CD4-positive, alpha-beta memory T cell (primary cell): Measurements from ENCODE around the gene MYT1. TPM values are rescaled to one million over a fixed set of nuclear protein-coding genes. Genes with fewer than 3 reads are reported as not detected.

ENCODE experiments used
- CTCF ChIA-PET: fragments of 350-600 bp; sonication (Branson Sonifier 250); formaldehyde crosslinking; loops from one replicate; lab custom pipeline; 2021; ENCODE audit warnings: inconsistent platforms; ENCODE audit not compliant: partially characterized antibody; lab: Charles Lee
- POLR2A ChIA-PET: fragments of 350-600 bp; sonication (Branson Sonifier 250); formaldehyde crosslinking; loops from one replicate; lab custom pipeline; 2021; ENCODE audit not compliant: partially characterized antibody; lab: Charles Lee
- DNase-seq, 5 donors: peaks; one replicate each; pipeline versions ENCODE4 v3.0.0 to v3.0.0-alpha.2; 2020 to 2022; ENCODE audit warnings: mixed read lengths in 1 of 5
- H3K27ac ChIP-seq: one replicate; pipeline ENCODE4 v1.7.0; 2013; ENCODE audit warnings: low read depth, low read length
- H3K27me3 ChIP-seq: 2 replicates; pipeline ENCODE4 v1.7.0; 2013; ENCODE audit warnings: mild to moderate bottlenecking, low read length, moderate library complexity; ENCODE audit not compliant: insufficient read depth
- H3K36me3 ChIP-seq: 2 replicates; pipeline ENCODE4 v1.7.0; 2013; ENCODE audit warnings: mild to moderate bottlenecking, low read length, moderate library complexity; ENCODE audit not compliant: insufficient read depth
- H3K4me1 ChIP-seq: 2 replicates; pipeline ENCODE4 v1.7.0; 2013; ENCODE audit warnings: mild to moderate bottlenecking, low read length, moderate library complexity; ENCODE audit not compliant: insufficient read depth
- H3K4me3 ChIP-seq, 2 donors: one replicate each; pipeline ENCODE4 v1.7.0; 2013; ENCODE audit warnings: low read length in 2 of 2, mild to moderate bottlenecking in 1 of 2
- H3K9me3 ChIP-seq, 2 donors: one replicate each; pipeline ENCODE4 v1.7.0; 2013; ENCODE audit warnings: low read length in 2 of 2, control low read depth in 1 of 2; ENCODE audit not compliant: control insufficient read depth in 1 of 2
- H3K27ac Mint-ChIP-seq, 7 donors: one replicate each; pipeline ENCODE4 v1.8.0; 2020 to 2021; ENCODE audit warnings: mixed read lengths in 7 of 7, mild to moderate bottlenecking in 6 of 7, inconsistent platforms in 3 of 7, moderate library complexity in 3 of 7
- H3K27me3 Mint-ChIP-seq, 2 donors: one replicate each; pipeline ENCODE4 v1.8.0; 2020 to 2021; ENCODE audit warnings: mixed read lengths in 2 of 2
- H3K36me3 Mint-ChIP-seq, 2 donors: one replicate each; pipeline ENCODE4 v1.8.0; 2020 to 2021; ENCODE audit warnings: mixed read lengths in 2 of 2, inconsistent platforms in 1 of 2, mild to moderate bottlenecking in 1 of 2
- H3K4me1 Mint-ChIP-seq, 4 donors: one replicate each; pipeline ENCODE4 v1.8.0; 2020 to 2021; ENCODE audit warnings: mixed read lengths in 4 of 4, mild to moderate bottlenecking in 1 of 4
- H3K4me3 Mint-ChIP-seq, 8 donors: one replicate each; pipeline ENCODE4 v1.8.0; 2020 to 2021; ENCODE audit warnings: mixed read lengths in 8 of 8, mild to moderate bottlenecking in 7 of 8, moderate library complexity in 6 of 8, inconsistent platforms in 3 of 8
- H3K9me3 Mint-ChIP-seq, 8 donors: one replicate each; pipeline ENCODE4 v1.8.0; 2020 to 2021; ENCODE audit warnings: mixed read lengths in 8 of 8, mild to moderate bottlenecking in 5 of 8, inconsistent platforms in 3 of 8, moderate library complexity in 1 of 8
- intact Hi-C: fragments of 100-400 bp; cut with micrococcal nuclease; formaldehyde crosslinking; loops from one replicate; pipeline ENCODE4 v1.15.1; 2023
- polyA plus RNA-seq, 2 donors: library from polyadenylated mRNA; unstranded; fragments of 300-500 nt; fragmentation: Illumina TruSeq; gene quantifications; one replicate each; pipeline ENCODE4 v1.2.3, GENCODE V29; 2021
- total RNA-seq, 2 experiments: library from RNA; stranded (reverse); gene quantifications; one replicate each; pipeline ENCODE4 v1.2.3, GENCODE V29; 2021

Gene MYT1
- total and polyA plus RNA-seq, 4 experiments from 2014 or later: not detected

GRCh38 chr20:64156136-64156885, 7.9 kb upstream of the MYT1 start:
- H3K27ac Mint-ChIP-seq: peak overlapping the region in 1 of 7 donors; percentile 23
- intact Hi-C loops: no loop called here
- peaks cover 2% of the 10 kb centered on the region for H3K27me3 ChIP-seq

DNA sequence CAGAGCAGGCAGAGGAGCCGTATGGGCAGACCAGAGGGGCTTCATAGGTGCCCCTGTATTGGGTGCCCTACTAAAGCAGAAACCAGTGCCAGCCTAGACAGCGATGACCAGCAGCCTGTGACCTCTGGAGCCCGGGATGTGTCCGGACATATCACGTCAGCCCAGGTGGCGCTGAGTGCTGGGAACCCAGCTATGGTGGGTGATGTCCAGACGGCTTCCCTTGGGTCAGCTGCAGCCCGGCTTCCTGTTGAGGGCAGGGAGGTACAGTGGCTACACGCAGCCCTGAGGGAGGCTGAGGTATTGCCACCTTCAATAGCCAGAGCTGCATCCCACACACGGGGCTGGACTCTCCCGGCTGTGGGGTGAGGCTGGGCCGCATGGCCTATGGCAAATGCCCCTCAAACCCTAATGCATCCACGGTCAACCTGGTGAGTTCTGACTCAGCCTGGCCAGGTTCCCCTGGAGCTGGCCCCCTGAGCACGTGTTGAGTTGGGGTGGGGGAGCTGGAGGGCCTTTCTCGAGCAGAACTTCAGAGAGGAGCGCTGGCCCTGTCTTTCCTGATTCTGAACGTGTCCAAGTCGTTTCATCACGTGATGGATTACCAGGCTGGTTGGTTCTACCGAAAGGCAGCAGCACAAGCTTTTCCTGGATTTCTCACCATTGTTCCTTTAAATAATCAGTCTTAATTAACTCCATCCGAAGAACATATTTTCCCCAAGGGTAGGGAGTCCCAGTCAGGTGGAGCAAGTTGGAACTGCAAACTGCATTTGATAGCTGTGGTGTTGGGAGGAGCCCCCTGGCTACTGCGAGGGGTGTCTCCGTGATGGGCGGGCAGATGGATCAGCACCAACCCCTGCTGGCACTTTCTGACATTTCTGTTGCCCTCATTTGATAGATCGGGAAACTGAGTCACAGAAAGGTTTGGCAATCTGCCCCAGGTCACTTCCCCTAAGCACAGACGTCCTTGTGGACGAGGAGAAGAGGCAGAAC, 7.1 kb upstream of the MYT1 start:
- H3K27me3 ChIP-seq: peaks cover 10% of the 10 kb centered on the region
- no peak overlapping the region for H3K4me3 Mint-ChIP-seq
- H3K27ac Mint-ChIP-seq: no peak overlapping the region
- POLR2A ChIA-PET: no interaction called here
- H3K9me3 Mint-ChIP-seq: peaks cover 0 to 3% (median 0%) of the 10 kb centered on the region in 8 donors
- no peaks in the 10 kb centered on the region for H3K36me3 ChIP-seq
- no peaks in the 10 kb centered on the region for H3K4me1 ChIP-seq
- no peaks in the 10 kb centered on the region for H3K9me3 ChIP-seq
- H3K27ac ChIP-seq: no peak overlapping the region
- H3K4me1 Mint-ChIP-seq: peaks cover 0 to 4% (median 0%) of the 10 kb centered on the region in 4 donors
- intact Hi-C loops: no loop called here
- H3K27me3 Mint-ChIP-seq: peaks cover 21 to 28% of the 10 kb centered on the region in 2 donors
- H3K36me3 Mint-ChIP-seq: peaks cover 0 to 4% of the 10 kb centered on the region in 2 donors
- CTCF ChIA-PET: no interaction called here
- DNase-seq: no peak
- H3K4me3 ChIP-seq: no peak overlapping the region

More at GRCh38 chr20:64156136-64156885, 7.9 kb upstream of the MYT1 start:
- ChIA-PET POLR2A (no interaction called here), CTCF (no interaction called here)
- Mint-ChIP-seq H3K27me3 (peaks cover 12 to 19% of the 10 kb centered on the region in 2 donors), H3K4me3 (no peak overlapping the region), H3K9me3 (no peaks in the 10 kb centered on the region), H3K36me3 (no peaks in the 10 kb centered on the region), H3K4me1 (no peaks in the 10 kb centered on the region)
- no peak overlapping the region for H3K27ac ChIP-seq
- H3K36me3 ChIP-seq: no peaks in the 10 kb centered on the region
- H3K4me1 ChIP-seq: no peaks in the 10 kb centered on the region
- H3K9me3 ChIP-seq: no peaks in the 10 kb centered on the region
- H3K4me3 ChIP-seq: no peak overlapping the region
- DNase-seq: no peak

GRCh38 chr20:64157878-64158277, 6.4 kb upstream of the MYT1 start:
- intact Hi-C loops: no loop called here
- Histone ChIP-seq H3K9me3 (no peaks in the 10 kb centered on the region), H3K4me3 (no peak overlapping the region), H3K36me3 (no peaks in the 10 kb centered on the region), H3K27ac (no peak overlapping the region), H3K4me1 (no peaks in the 10 kb centered on the region), H3K27me3 (peaks cover 14% of the 10 kb centered on the region)
- H3K36me3 Mint-ChIP-seq: peaks cover 0 to 4% of the 10 kb centered on the region in 2 donors
- ChIA-PET POLR2A (no interaction called here), CTCF (no interaction called here)
- peaks cover 23 to 33% of the 10 kb centered on the region in 2 donors for H3K27me3 Mint-ChIP-seq
- H3K4me3 Mint-ChIP-seq: no peak overlapping the region
- no peak overlapping the region for H3K27ac Mint-ChIP-seq
- H3K9me3 Mint-ChIP-seq: peaks cover 0 to 3% (median 0%) of the 10 kb centered on the region in 8 donors
- no peak for DNase-seq
- peaks cover 0 to 4% (median 0%) of the 10 kb centered on the region in 4 donors for H3K4me1 Mint-ChIP-seq

GRCh38 chr20:64158346-64159285, 5.6 kb upstream of the MYT1 start:
- CTCF ChIA-PET: no interaction called here
- peaks cover 26 to 38% of the 10 kb centered on the region in 2 donors for H3K27me3 Mint-ChIP-seq
- H3K36me3 Mint-ChIP-seq: peaks cover 0 to 4% of the 10 kb centered on the region in 2 donors
- intact Hi-C loops: no loop called here
- Histone ChIP-seq H3K4me3 (no peak overlapping the region), H3K27ac (no peak overlapping the region), H3K27me3 (peaks cover 14% of the 10 kb centered on the region), H3K4me1 (no peaks in the 10 kb centered on the region), H3K36me3 (no peaks in the 10 kb centered on the region), H3K9me3 (no peaks in the 10 kb centered on the region)
- peak overlapping the region in 1 of 7 donors; percentile 42 for H3K27ac Mint-ChIP-seq
- peaks cover 0 to 4% (median 0%) of the 10 kb centered on the region in 4 donors for H3K4me1 Mint-ChIP-seq
- no peak overlapping the region for H3K4me3 Mint-ChIP-seq
- no peak for DNase-seq
- H3K9me3 Mint-ChIP-seq: peaks cover 0 to 4% (median 0%) of the 10 kb centered on the region in 8 donors
- POLR2A ChIA-PET: no interaction called here

GRCh38 chr20:64159286-64159680, 5.0 kb upstream of the MYT1 start:
- H3K9me3 Mint-ChIP-seq: peaks cover 0 to 4% (median 0%) of the 10 kb centered on the region in 8 donors
- no peaks in the 10 kb centered on the region for H3K36me3 ChIP-seq
- CTCF ChIA-PET: no interaction called here
- peaks cover 0 to 4% of the 10 kb centered on the region in 2 donors for H3K36me3 Mint-ChIP-seq
- POLR2A ChIA-PET: no interaction called here
- H3K4me1 ChIP-seq: no peaks in the 10 kb centered on the region
- no peak overlapping the region for H3K4me3 ChIP-seq
- no peaks in the 10 kb centered on the region for H3K9me3 ChIP-seq
- peaks cover 32 to 40% of the 10 kb centered on the region in 2 donors for H3K27me3 Mint-ChIP-seq
- H3K4me1 Mint-ChIP-seq: peaks cover 0 to 4% (median 0%) of the 10 kb centered on the region in 4 donors
- no peak overlapping the region for H3K27ac ChIP-seq
- H3K27ac Mint-ChIP-seq: peak overlapping the region in 1 of 7 donors; percentile 42
- H3K27me3 ChIP-seq: peaks cover 17% of the 10 kb centered on the region
- no peak for DNase-seq
- H3K4me3 Mint-ChIP-seq: no peak overlapping the region
- intact Hi-C loops: no loop called here

DNA sequence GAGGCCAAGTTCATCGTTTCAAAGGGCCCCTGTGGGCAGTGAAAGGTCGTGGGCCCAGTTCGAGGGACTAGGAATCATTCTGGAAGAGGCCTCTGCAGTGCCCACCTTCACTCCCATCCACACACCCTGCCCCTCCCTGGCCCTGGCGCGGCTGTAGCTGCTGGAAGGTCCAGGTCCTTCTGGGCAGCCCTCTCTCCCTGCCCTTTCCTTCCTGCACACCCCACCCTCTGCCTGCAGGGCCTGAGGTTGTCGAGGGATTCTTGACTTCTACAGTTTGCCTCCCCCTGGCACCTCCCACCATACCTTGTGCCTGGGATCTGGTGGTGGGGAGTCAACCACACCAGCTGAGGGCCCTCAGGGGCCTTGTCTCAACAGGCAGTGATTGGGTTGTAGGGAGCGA, 4.5 kb upstream of the MYT1 start:
- Histone ChIP-seq H3K4me3 (no peak overlapping the region), H3K27ac (no peak overlapping the region), H3K27me3 (peaks cover 17% of the 10 kb centered on the region), H3K9me3 (no peaks in the 10 kb centered on the region), H3K36me3 (no peaks in the 10 kb centered on the region), H3K4me1 (no peaks in the 10 kb centered on the region)
- POLR2A ChIA-PET: no interaction called here
- Mint-ChIP-seq H3K36me3 (peaks cover 0 to 4% of the 10 kb centered on the region in 2 donors), H3K4me1 (peaks cover 0 to 4% (median 0%) of the 10 kb centered on the region in 4 donors), H3K27ac (no peak overlapping the region), H3K27me3 (peaks cover 37 to 45% of the 10 kb centered on the region in 2 donors), H3K9me3 (peaks cover 0 to 4% (median 0%) of the 10 kb centered on the region in 8 donors), H3K4me3 (no peak overlapping the region)
- CTCF ChIA-PET: no interaction called here
- no peak for DNase-seq
- intact Hi-C loops: no loop called here
